BLaER1 (cell line): ENCODE measurements around the gene SPACDR.

ENCODE experiments used
- H3K27ac ChIP-seq: shearing (Covaris generic); formaldehyde crosslinking; 2 replicates; pipeline ENCODE4 v1.8.1; 2022
- H3K27me3 ChIP-seq: shearing (Covaris generic); formaldehyde crosslinking; 2 replicates; pipeline ENCODE4 v1.8.1; 2022
- H3K36me3 ChIP-seq: shearing (Covaris generic); formaldehyde crosslinking; 2 replicates; pipeline ENCODE4 v1.8.1; 2022
- H3K4me1 ChIP-seq: shearing (Covaris generic); formaldehyde crosslinking; 2 replicates; pipeline ENCODE4 v1.8.1; 2022
- H3K4me2 ChIP-seq: shearing (Covaris generic); formaldehyde crosslinking; 2 replicates; pipeline ENCODE4 v1.8.1; 2022
- H3K4me3 ChIP-seq: shearing (Covaris generic); formaldehyde crosslinking; 2 replicates; pipeline ENCODE4 v1.8.1; 2022
- H3K9ac ChIP-seq: shearing (Covaris generic); formaldehyde crosslinking; 2 replicates; pipeline ENCODE4 v1.8.1; 2022
- H3K9me3 ChIP-seq: shearing (Covaris generic); formaldehyde crosslinking; 2 replicates; pipeline ENCODE4 v1.8.1; 2022
- H4K20me1 ChIP-seq: shearing (Covaris generic); formaldehyde crosslinking; 2 replicates; pipeline ENCODE4 v1.8.1; 2022
- Cebpa-rat ChIP-seq: shearing (Covaris generic); IDR thresholded peaks from 2 replicates; pipeline ENCODE4 v1.8.1; 2022

Gene SPACDR

DNA sequence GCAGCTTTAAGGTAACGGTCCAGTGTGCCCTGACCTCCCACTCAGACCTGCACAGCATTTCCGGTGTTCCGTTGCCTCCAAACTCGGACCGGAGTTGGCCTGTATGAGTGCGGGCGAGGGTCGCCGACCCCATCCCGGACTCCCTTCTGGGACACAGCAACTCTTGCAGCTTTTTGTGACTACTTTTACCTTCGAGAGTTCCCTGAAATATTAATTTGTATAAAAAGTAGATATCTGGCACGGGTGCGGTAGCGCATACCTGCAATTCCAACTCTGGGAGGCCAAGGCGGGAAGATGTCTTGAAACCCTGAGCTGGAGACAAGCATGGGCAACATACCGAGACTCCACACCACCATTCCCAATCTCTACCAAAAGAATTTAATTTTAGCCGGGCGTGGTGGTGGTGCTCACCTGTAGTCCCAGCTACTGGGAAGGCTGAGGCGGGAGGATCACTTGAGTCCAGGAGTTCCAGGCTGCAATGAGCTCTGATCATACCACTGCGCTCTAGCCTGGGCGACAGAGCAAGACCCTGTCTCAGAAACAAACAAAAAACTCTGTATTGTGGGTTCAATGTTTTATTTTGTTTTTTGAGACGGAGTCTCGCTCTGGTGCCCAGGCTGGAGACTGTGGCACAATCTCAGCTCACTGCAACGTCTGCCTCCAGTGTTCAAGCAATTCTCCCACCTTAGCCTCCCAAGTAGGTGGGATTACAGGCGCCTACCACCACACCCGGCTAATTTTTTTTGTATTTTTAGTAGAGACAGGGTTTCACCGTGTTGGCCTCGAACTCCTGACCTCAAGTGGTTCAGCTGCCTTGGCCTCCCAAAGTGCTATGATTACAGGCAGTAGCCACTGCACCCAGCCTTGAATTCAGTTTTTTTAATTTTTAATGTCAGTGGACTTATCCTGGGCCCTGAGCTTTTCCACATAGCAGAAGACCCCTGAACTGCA lies 26.6 kb downstream of the SPACDR start:
- Histone ChIP-seq H3K9me3 (no peaks in the 10 kb centered on the region), H3K4me3 (peak overlapping the region; percentile 98; the same call in 1 of the 2 replicates), H3K36me3 (peaks cover 31% of the 10 kb centered on the region), H3K4me1 (peaks cover 49% of the 10 kb centered on the region), H3K9ac (peak overlapping the region; percentile 100; the same call in 1 of the 2 replicates), H4K20me1 (peaks cover 32% of the 10 kb centered on the region), H3K27ac (peak overlapping the region; percentile 98), H3K27me3 (no peaks in the 10 kb centered on the region), H3K4me2 (peak overlapping the region; percentile 77)
- no peak for TF ChIP-seq Cebpa-rat

DNA sequence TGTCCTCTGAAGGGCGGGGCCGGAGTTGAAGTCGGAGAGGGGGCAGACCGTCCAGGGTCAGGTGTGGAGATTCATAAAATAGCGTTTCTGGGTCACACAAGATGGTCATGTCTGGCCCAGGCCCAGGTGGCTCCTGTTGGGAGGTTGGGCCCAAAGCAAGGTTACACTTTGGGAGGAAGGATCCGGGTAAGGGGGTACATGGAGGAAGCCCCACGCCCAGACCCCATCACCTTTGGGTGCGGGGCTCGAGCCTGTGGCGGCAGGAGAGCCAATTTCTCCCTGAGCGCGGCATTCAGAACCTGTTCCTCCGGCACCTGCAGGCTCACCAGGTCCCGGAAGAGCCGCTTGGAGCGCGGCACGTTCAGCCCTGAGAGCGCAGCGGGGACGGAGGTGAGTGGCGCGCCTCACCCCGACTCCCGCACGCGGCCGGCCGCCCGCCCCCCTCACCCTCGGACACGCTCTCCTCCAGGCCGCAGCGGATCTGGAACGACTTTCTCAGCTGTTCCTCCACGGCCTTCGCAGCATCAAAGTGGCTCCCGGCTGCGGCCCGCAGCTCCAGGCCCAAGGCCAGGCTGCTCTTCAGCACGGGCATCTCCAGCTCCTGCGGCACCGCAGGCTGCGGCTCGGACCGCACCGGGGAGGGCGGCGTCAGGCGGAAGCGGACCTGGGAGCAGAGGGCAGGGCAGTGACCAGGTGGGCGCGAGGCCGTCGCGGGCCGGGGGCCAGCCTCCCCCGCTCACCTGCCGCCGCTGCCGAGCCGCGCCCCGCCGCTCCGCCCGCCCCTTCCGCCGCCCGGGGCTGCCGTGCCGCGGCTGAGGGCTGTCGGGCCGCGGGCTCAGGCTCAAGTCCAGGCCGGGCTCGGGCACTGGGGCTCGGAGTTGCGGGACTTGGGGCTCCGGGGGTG lies 28.4 kb downstream of the SPACDR start:
- Histone ChIP-seq H3K27me3 (no peaks in the 10 kb centered on the region), H3K4me2 (peak overlapping the region; percentile 95), H4K20me1 (peaks cover 50% of the 10 kb centered on the region), H3K9me3 (no peaks in the 10 kb centered on the region), H3K4me3 (peak overlapping the region; percentile 98), H3K27ac (peak overlapping the region; percentile 98), H3K9ac (peak overlapping the region; percentile 100), H3K4me1 (peaks cover 59% of the 10 kb centered on the region), H3K36me3 (peaks cover 45% of the 10 kb centered on the region)
- no peak for TF ChIP-seq Cebpa-rat

DNA sequence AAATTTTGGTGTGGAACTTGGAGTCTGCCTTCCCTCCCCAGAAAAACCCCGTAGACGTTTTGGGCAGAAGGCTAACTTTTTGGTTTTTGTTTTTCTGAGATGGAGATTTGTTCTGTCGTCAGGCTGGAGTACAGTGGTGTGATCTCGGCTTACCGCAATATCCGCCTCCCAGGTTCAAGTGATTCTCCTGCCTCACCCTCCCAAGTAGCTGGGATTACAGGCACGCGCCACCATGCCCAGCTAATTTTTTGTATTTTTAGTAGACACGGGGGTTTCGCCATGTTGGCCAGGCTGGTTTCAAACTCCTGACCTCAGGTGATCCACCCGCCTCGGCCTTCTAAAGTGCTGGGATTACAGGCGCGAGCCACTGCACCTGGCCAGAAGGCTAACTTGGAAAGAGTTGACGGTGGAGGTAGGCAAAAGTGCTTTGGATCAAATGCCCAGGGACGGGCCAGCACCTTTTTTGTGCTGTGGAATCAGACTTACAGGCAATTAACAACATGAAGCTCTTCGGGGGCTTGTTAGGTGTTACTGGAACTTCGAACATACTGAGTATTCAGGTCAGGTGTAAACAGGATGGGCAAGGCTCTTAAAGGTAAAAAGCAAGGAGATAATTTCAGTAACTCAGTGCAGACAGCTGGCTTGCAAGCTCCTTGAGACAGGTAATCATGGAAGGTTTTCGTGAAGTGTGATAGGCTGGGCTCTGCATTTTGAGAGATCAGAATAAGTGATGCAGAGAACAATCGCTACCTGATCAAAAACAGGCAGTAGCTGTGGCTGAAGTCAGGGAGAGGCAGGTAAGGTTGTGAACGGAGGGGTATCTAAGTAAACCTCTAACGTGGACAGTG lies 29.5 kb downstream of the SPACDR start:
- Histone ChIP-seq H3K27ac (peak overlapping the region; percentile 98), H3K36me3 (peaks cover 45% of the 10 kb centered on the region), H3K4me1 (peaks cover 62% of the 10 kb centered on the region), H4K20me1 (peaks cover 52% of the 10 kb centered on the region), H3K27me3 (no peaks in the 10 kb centered on the region), H3K4me2 (peak overlapping the region; percentile 95), H3K9me3 (no peaks in the 10 kb centered on the region), H3K9ac (peak overlapping the region; percentile 100), H3K4me3 (peak overlapping the region; percentile 98)
- TF ChIP-seq Cebpa-rat: no peak

DNA sequence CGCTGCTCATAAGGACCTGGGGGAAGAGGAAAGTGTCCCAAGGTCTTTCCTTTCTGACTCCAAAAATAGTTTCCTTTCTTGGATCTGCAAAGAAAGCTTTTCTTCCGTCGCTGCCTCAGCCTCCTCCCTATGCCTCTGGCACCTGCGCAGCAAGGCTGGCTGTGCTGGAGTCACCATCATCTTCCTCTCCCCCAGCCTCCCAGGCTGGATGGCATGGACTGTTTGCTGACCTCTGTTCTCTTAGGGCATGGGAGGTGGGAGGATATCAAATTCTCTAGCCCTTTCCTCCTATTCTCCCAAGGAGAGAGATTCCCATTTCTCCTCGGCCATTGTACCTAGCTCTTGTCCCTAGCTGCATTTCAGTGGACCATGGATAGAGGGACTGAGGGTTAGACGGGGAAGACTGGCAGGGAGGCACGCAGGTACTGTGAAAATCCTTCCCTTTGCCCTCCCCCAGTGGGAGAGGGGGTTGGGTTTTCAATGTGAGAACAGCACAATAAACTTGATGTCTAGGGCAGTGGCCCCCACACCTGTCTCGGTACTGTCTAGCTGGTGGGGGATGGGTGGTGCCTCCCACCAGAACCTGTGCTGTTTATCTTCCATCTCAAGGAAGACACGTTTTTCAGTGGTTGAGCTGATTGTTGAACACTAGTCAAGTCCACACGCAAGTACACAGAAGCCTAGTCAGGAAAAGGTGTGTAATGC lies 30.3 kb downstream of the SPACDR start:
- peak overlapping the region; percentile 95 for H3K4me2 ChIP-seq
- H3K27me3 ChIP-seq: no peaks in the 10 kb centered on the region
- no peak for TF ChIP-seq Cebpa-rat
- H3K4me1 ChIP-seq: peaks cover 62% of the 10 kb centered on the region
- peak overlapping the region; percentile 100; the same call in 1 of the 2 replicates for H3K9ac ChIP-seq
- H3K36me3 ChIP-seq: peaks cover 45% of the 10 kb centered on the region
- peak overlapping the region; percentile 98; the same call in 1 of the 2 replicates for H3K4me3 ChIP-seq
- H3K27ac ChIP-seq: peak overlapping the region; percentile 41; the same call in 1 of the 2 replicates
- no peaks in the 10 kb centered on the region for H3K9me3 ChIP-seq
- peaks cover 52% of the 10 kb centered on the region for H4K20me1 ChIP-seq

DNA sequence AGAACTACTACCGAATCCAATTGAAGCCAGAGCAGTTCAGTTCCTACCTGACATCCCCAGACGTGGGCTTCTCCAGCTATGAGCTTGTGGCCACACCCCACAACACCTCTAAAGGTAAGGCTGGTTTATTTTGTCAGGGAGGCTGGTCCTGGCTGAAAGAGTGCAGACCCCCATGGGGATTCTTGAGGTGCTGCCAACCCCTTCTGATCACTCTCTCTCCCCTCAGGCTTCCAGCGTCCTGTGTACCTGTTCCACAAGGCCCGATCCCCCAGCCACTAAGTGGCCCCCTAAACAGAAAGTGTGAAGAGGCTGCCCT lies 30.8 kb downstream of the SPACDR start:
- Histone ChIP-seq H3K4me1 (peaks cover 62% of the 10 kb centered on the region), H3K4me2 (peak overlapping the region; percentile 95), H3K27me3 (no peaks in the 10 kb centered on the region), H4K20me1 (peaks cover 52% of the 10 kb centered on the region), H3K4me3 (peak overlapping the region; percentile 4; the same call in 1 of the 2 replicates), H3K27ac (peak overlapping the region; percentile 41; the same call in 1 of the 2 replicates), H3K36me3 (peaks cover 45% of the 10 kb centered on the region), H3K9ac (peak overlapping the region; percentile 100; the same call in 1 of the 2 replicates), H3K9me3 (no peaks in the 10 kb centered on the region)
- TF ChIP-seq Cebpa-rat: no peak

DNA sequence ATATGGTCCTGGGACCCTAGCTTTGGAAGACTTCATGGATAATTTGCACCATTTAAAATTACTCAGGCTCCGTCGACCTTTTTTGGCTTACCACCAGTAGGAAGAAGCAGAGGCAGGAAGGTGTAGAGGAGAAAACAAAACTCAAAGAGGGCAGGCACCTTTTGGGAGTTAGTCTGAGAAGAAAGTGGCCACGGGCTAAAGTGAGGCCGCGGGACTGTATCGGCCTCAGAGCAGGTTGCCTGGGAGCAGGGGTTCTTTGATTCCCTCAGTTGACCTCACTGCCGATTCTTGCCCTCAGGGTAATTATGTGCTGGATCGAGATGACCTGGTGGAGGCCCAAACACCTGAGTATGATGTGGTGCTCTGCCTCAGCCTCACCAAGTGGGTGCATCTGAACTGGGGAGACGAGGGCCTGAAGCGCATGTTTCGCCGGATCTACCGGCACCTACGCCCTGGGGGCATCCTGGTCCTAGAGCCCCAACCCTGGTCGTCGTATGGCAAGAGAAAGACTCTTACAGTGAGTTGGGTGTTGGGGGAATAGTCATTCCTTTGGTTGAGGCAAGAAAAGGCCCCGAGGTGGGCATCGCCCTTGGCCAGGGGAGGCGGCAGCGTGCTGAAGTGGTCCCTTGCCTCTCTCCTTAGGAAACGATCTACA lies 31.3 kb downstream of the SPACDR start:
- Histone ChIP-seq H3K9me3 (no peaks in the 10 kb centered on the region), H4K20me1 (peaks cover 52% of the 10 kb centered on the region), H3K4me2 (peak overlapping the region; percentile 95), H3K9ac (peak overlapping the region; percentile 100), H3K27me3 (no peaks in the 10 kb centered on the region), H3K4me1 (peaks cover 66% of the 10 kb centered on the region), H3K4me3 (0 out of 2 replicates have a peak overlapping the region, but pooled peaks have one; percentile 4), H3K27ac (0 out of 2 replicates have a peak overlapping the region, but pooled peaks have one; percentile 100), H3K36me3 (peaks cover 45% of the 10 kb centered on the region)
- no peak for TF ChIP-seq Cebpa-rat

DNA sequence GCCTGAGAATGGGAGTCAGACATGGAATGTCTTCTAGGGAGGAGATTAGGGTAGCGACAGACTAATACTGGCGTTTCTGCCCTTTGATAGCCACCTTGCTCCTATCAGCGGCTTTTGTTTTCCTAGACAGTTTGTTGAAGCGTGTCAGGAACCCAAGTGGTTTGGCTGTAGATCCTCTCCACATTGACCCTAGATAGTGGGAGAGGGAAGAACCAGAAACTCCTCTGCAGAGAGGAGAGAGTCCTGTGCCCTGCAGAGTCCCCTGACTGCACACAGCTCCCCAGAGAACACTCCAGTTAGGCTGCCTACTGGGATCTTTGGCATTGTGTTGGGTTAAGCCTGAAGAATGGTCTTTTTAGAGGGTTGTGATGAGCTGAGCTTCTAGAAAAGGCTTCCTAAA lies 32.0 kb downstream of the SPACDR start:
- Histone ChIP-seq H4K20me1 (peaks cover 52% of the 10 kb centered on the region), H3K27me3 (no peaks in the 10 kb centered on the region), H3K9me3 (no peaks in the 10 kb centered on the region; the same call in 1 of the 2 replicates), H3K4me3 (peak overlapping the region; percentile 94), H3K36me3 (peaks cover 45% of the 10 kb centered on the region), H3K4me2 (peak overlapping the region; percentile 95), H3K27ac (peak overlapping the region; percentile 100), H3K9ac (peak overlapping the region; percentile 100), H3K4me1 (peaks cover 63% of the 10 kb centered on the region)
- TF ChIP-seq Cebpa-rat: no peak

DNA sequence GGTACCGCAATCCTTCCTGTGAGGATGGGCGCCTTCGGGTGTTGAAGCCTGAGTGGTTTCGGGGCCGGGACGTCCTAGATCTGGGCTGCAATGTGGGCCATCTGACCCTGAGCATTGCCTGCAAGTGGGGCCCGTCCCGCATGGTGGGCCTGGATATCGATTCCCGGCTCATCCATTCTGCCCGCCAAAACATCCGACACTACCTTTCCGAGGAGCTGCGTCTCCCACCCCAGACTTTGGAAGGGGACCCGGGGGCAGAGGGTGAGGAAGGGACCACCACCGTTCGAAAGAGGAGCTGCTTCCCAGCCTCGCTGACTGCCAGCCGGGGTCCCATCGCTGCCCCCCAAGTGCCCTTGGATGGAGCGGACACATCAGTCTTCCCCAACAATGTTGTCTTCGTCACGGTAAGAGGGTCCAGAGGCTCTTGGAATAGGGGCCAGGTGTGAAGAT lies 32.7 kb downstream of the SPACDR start:
- H3K27ac ChIP-seq: peak overlapping the region; percentile 100
- H4K20me1 ChIP-seq: peaks cover 52% of the 10 kb centered on the region
- peaks cover 58% of the 10 kb centered on the region for H3K4me1 ChIP-seq
- TF ChIP-seq Cebpa-rat: no peak
- H3K4me2 ChIP-seq: peak overlapping the region; percentile 95
- H3K36me3 ChIP-seq: peaks cover 45% of the 10 kb centered on the region
- H3K4me3 ChIP-seq: peak overlapping the region; percentile 94
- H3K9me3 ChIP-seq: no peaks in the 10 kb centered on the region; the same call in 1 of the 2 replicates
- H3K27me3 ChIP-seq: no peaks in the 10 kb centered on the region
- H3K9ac ChIP-seq: peak overlapping the region; percentile 100
